ENCODE results near the gene TESK2.

The TESK2 gene

GRCh38 chr1:45335855-45336324 is 155.1 kb downstream of the TESK2 start:
- Histone ChIP-seq H3K36me3 (ENCODE audit: control insufficient read depth, insufficient read depth, low read length) (peaks cover 45% of the 10 kb centered on the region), H3K4me1 (ENCODE audit: control insufficient read depth, insufficient read depth, low read length) (peaks cover 8% of the 10 kb centered on the region; the same call in 1 of the 2 replicates), H3K9me3 (ENCODE audit: control insufficient read depth, insufficient read depth, low read depth, low read length) (no peaks in the 10 kb centered on the region), H3K9ac (ENCODE audit: low read length) (no peak overlapping the region), H3K4me3 (ENCODE audit: low read depth, low read length) (no peak overlapping the region), H3K27ac (ENCODE audit: low read depth, low read length) (0 out of 2 replicates have a peak overlapping the region, but pooled peaks have one; percentile 7), H3K27me3 (ENCODE audit: control insufficient read depth, insufficient read depth, low read length) (no peaks in the 10 kb centered on the region)

DNA sequence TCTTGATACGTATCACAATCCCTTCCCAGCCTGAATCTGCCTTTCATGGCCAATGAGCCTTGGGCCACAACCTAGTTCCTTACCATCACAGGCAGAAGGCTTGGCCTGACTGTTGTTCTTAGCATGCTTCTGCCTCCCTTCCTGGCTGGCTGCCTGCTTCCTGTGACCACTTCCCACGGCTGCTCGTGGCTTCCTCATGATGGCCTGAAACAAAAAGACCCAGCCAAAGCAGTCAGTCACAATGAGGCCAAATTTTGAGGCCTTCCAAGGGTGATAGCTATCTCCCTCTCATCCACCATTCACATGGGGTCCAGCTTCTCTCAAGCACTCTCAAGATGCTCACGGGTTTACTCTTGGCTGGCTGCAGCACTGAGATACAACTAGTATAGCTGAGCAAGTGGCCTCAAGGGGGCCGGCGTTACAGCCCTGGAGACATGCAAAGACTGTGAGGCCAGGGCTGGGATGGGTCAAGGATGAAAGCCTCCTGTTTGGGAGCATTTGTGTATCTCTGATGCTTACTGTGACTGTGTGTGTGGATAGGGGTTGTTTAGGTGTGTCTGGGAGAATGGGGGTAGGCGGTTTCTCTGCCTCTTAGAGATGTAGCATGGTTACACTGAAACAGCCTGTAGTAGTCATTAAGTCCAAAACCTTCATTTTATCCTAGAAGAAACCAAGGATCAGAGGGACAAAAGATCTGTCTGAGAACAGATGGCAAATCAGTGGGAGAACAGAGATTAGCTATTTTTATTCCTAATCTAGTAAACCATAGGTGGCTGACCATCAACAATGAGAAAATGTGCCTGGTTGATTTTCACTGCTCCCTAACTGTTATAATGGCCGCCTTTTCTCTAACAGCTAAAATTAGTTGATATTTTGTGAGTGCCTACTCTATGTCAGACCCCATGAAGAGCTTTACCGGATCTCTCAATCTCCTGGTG is 156.4 kb downstream of the TESK2 start:
- H3K27me3 ChIP-seq (ENCODE audit: control insufficient read depth, insufficient read depth, low read length): no peaks in the 10 kb centered on the region
- no peak overlapping the region for H3K4me3 ChIP-seq (ENCODE audit: low read depth, low read length)
- no peak overlapping the region for H3K9ac ChIP-seq (ENCODE audit: low read length)
- H3K9me3 ChIP-seq (ENCODE audit: control insufficient read depth, insufficient read depth, low read depth, low read length): no peaks in the 10 kb centered on the region
- H3K36me3 ChIP-seq (ENCODE audit: control insufficient read depth, insufficient read depth, low read length): peaks cover 50% of the 10 kb centered on the region
- H3K4me1 ChIP-seq (ENCODE audit: control insufficient read depth, insufficient read depth, low read length): peaks cover 7% of the 10 kb centered on the region
- H3K27ac ChIP-seq (ENCODE audit: low read depth, low read length): no peak overlapping the region

DNA sequence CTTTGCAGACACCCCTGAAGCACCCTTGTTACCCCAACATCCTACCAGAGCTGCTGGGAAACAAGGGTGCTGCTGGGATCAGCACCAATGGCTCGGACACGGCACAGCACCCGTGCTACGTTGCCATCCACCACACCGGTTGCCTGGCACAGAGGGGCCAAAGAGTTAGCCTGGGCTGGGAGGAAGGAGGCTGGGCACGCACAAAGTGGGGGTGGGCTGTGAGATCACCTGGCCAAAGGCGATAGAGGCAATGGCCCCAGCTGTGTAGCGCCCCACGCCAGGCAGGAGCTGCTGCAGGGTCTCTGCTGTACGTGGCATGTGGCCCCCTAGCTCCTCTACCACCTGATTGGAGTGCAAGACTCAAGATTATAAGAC is 158.6 kb downstream of the TESK2 start:
- Histone ChIP-seq H3K4me3 (ENCODE audit: low read depth, low read length) (no peak overlapping the region), H3K27ac (ENCODE audit: low read depth, low read length) (no peak overlapping the region), H3K9ac (ENCODE audit: low read length) (no peak overlapping the region), H3K9me3 (ENCODE audit: control insufficient read depth, insufficient read depth, low read depth, low read length) (no peaks in the 10 kb centered on the region), H3K4me1 (ENCODE audit: control insufficient read depth, insufficient read depth, low read length) (peaks cover 28% of the 10 kb centered on the region), H3K27me3 (ENCODE audit: control insufficient read depth, insufficient read depth, low read length) (no peaks in the 10 kb centered on the region), H3K36me3 (ENCODE audit: control insufficient read depth, insufficient read depth, low read length) (peaks cover 42% of the 10 kb centered on the region)

DNA sequence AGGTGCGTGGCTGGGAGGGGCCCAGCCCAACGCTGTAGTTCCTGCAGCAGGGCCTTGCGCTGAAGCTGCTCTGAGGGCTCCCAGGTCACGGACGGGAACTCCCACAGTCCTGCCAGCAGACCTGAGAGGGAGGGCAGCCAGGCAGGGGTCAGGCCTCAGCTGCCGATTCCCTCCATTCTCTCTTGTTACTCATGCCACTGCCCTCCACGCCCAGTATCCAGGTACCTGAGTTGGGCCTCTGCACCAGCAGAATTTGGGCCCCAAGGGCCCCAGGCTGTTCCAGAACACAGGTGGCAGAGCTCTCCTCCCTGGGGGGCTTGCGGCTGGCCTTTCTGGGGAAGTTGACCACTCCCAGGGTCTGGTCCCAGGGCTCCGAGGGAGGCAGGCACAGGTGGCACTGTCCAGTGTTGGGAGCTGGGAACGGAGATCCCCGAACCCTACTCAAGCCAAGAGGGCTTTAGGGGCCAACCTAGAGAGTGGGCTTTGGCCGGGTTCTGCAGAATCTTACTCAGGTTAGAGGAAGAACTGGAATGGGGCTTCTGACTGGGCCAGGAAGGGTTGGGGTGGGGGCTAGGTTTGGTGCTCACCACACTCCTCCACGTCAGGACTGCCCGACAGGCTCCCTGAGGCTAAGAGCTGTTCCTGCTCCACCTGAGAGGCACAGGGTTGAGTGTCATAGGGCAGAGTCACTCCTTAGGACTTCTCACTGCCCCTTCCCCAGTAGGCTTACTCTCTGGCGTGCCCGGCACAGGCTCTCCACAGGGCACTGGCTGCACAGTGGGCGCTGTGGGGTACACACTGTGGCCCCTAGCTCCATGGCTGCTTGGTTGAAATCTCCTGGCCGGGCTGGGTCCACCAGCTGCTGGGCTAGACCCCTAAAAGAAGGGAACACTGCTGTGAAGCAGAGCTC is 159.3 kb downstream of the TESK2 start:
- H3K27me3 ChIP-seq (ENCODE audit: control insufficient read depth, insufficient read depth, low read length): no peaks in the 10 kb centered on the region
- H3K9ac ChIP-seq (ENCODE audit: low read length): no peak overlapping the region
- H3K36me3 ChIP-seq (ENCODE audit: control insufficient read depth, insufficient read depth, low read length): peaks cover 42% of the 10 kb centered on the region
- peaks cover 34% of the 10 kb centered on the region for H3K4me1 ChIP-seq (ENCODE audit: control insufficient read depth, insufficient read depth, low read length)
- no peak overlapping the region for H3K27ac ChIP-seq (ENCODE audit: low read depth, low read length)
- H3K4me3 ChIP-seq (ENCODE audit: low read depth, low read length): no peak overlapping the region
- no peaks in the 10 kb centered on the region for H3K9me3 ChIP-seq (ENCODE audit: control insufficient read depth, insufficient read depth, low read depth, low read length)

- Histone ChIP-seq H3K27ac (ENCODE audit: low read depth, low read length) (peak overlapping the region; percentile 55), H3K36me3 (ENCODE audit: control insufficient read depth, insufficient read depth, low read length) (peaks cover 40% of the 10 kb centered on the region), H3K4me1 (ENCODE audit: control insufficient read depth, insufficient read depth, low read length) (peaks cover 42% of the 10 kb centered on the region), H3K9ac (ENCODE audit: low read length) (peak overlapping the region; percentile 62), H3K4me3 (ENCODE audit: low read depth, low read length) (peak overlapping the region; percentile 61; the same call in 1 of the 2 replicates), H3K9me3 (ENCODE audit: control insufficient read depth, insufficient read depth, low read depth, low read length) (no peaks in the 10 kb centered on the region), H3K27me3 (ENCODE audit: control insufficient read depth, insufficient read depth, low read length) (no peaks in the 10 kb centered on the region)
Measured at GRCh38 chr1:45329445-45329844, 161.5 kb downstream of the TESK2 start.

DNA sequence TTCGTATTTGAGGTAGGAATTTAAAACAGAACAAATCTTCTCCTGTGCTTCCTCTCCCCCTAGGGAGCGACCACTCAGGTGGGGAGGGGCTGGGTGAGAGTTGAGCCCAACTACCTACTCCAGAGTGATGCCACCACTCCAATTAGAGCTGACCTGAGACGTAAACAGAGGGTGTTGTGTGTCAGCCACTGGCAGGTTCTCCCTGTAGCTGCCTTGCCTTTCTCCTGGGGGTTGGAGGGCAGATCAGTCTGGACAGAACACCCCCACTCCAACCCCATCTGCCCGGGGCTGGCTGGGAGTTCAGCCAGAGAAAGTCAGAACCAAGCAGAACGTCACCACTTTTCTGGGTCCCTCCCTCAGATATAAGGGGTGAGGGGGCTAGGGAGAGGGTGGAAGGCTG is 162.3 kb downstream of the TESK2 start:
- H3K36me3 ChIP-seq (ENCODE audit: control insufficient read depth, insufficient read depth, low read length): peaks cover 32% of the 10 kb centered on the region
- H3K9ac ChIP-seq (ENCODE audit: low read length): peak overlapping the region; percentile 62
- peaks cover 42% of the 10 kb centered on the region for H3K4me1 ChIP-seq (ENCODE audit: control insufficient read depth, insufficient read depth, low read length)
- peak overlapping the region; percentile 55; the same call in 1 of the 2 replicates for H3K27ac ChIP-seq (ENCODE audit: low read depth, low read length)
- no peaks in the 10 kb centered on the region for H3K27me3 ChIP-seq (ENCODE audit: control insufficient read depth, insufficient read depth, low read length)
- H3K4me3 ChIP-seq (ENCODE audit: low read depth, low read length): peak overlapping the region; percentile 61
- no peaks in the 10 kb centered on the region; the same call in 1 of the 2 replicates for H3K9me3 ChIP-seq (ENCODE audit: control insufficient read depth, insufficient read depth, low read depth, low read length)

DNA sequence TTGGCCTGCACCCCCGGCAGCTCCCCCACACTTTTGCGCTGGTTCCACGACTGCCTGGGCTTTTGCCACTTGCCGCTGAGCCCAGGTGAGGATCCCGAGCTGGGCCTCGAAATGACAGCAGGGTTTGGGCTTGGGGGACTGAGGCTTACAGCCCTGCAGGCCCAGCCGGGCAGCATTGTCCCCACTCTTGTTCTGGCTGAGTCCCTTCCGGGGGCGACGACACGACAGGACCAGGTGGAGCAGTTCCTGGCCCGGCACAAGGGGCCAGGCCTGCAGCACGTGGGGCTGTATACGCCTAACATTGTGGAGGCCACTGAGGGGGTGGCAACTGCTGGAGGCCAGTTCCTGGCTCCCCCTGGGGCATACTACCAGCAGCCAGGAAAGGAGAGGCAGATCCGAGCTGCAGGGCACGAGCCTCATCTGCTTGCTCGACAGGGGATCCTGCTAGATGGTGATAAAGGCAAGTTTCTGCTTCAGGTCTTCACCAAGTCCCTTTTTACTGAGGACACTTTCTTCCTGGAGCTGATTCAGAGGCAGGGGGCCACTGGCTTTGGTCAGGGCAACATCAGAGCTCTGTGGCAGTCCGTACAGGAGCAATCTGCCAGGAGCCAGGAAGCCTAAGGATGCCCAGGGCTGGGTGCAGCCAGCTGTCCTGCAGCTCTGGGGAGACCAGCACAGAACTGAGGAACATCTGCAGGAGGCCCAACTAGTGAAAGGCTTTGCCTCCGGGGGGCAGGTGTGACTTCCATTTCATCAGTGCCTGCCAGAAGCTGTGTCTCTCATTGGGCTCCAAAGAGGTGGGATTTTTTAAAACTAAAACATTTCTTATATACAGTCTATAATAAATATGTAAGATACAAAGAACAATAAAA is 163.1 kb downstream of the TESK2 start:
- Histone ChIP-seq H3K4me1 (ENCODE audit: control insufficient read depth, insufficient read depth, low read length) (peaks cover 42% of the 10 kb centered on the region), H3K27ac (ENCODE audit: low read depth, low read length) (peak overlapping the region; percentile 83; the same call in 1 of the 2 replicates), H3K27me3 (ENCODE audit: control insufficient read depth, insufficient read depth, low read length) (no peaks in the 10 kb centered on the region), H3K36me3 (ENCODE audit: control insufficient read depth, insufficient read depth, low read length) (peaks cover 24% of the 10 kb centered on the region), H3K4me3 (ENCODE audit: low read depth, low read length) (peak overlapping the region; percentile 61), H3K9me3 (ENCODE audit: control insufficient read depth, insufficient read depth, low read depth, low read length) (no peaks in the 10 kb centered on the region; the same call in 1 of the 2 replicates), H3K9ac (ENCODE audit: low read length) (peak overlapping the region; percentile 85)

- H3K27ac ChIP-seq (ENCODE audit: low read depth, low read length): peak within 1 kb of the TSS; percentile 83; the same call in 1 of the 2 replicates
- no peaks in the 10 kb centered on the region; the same call in 1 of the 2 replicates for H3K9me3 ChIP-seq (ENCODE audit: control insufficient read depth, insufficient read depth, low read depth, low read length)
- H3K4me1 ChIP-seq (ENCODE audit: control insufficient read depth, insufficient read depth, low read length): peaks cover 45% of the 10 kb centered on the region
- no peaks in the 10 kb centered on the region for H3K27me3 ChIP-seq (ENCODE audit: control insufficient read depth, insufficient read depth, low read length)
- H3K9ac ChIP-seq (ENCODE audit: low read length): peak within 1 kb of the TSS; percentile 85
- H3K4me3 ChIP-seq (ENCODE audit: low read depth, low read length): peak within 1 kb of the TSS; percentile 61
- peaks cover 15% of the 10 kb centered on the region for H3K36me3 ChIP-seq (ENCODE audit: control insufficient read depth, insufficient read depth, low read length)
Measured at GRCh38 chr1:45326627-45327623, 164.0 kb downstream of the TESK2 start, which contains the start of gene HPDL. Gene HPDL (plus strand): TSS chr1:45326895. CDS start chr1:45327149, 254 bp downstream.

- peak overlapping the region; percentile 85 for H3K9ac ChIP-seq (ENCODE audit: low read length)
- no peaks in the 10 kb centered on the region; the same call in 1 of the 2 replicates for H3K9me3 ChIP-seq (ENCODE audit: control insufficient read depth, insufficient read depth, low read depth, low read length)
- H3K27me3 ChIP-seq (ENCODE audit: control insufficient read depth, insufficient read depth, low read length): no peaks in the 10 kb centered on the region
- H3K4me1 ChIP-seq (ENCODE audit: control insufficient read depth, insufficient read depth, low read length): peaks cover 52% of the 10 kb centered on the region
- no peak overlapping the region; the same call in 1 of the 2 replicates for H3K27ac ChIP-seq (ENCODE audit: low read depth, low read length)
- H3K36me3 ChIP-seq (ENCODE audit: control insufficient read depth, insufficient read depth, low read length): peaks cover 9% of the 10 kb centered on the region
- peak overlapping the region; percentile 61 for H3K4me3 ChIP-seq (ENCODE audit: low read depth, low read length)
Measured at GRCh38 chr1:45325851-45326506, 165.0 kb downstream of the TESK2 start.

Data from HUES6 (cell line).